Panc1 (cell line): ENCODE results near the gene HCN4. TPM values are rescaled to one million over a fixed set of nuclear protein-coding genes. Genes with fewer than 3 reads are reported as not detected.

ENCODE experiments used
- ATAC-seq: fragments of 200-7000 bp; cut with Tn5 transposase; 2 replicates; pipeline ENCODE4 v1.9.1; 2020; ENCODE audit warnings: mild to moderate bottlenecking, moderate library complexity
- BruUV-seq: library from RNA; stranded (reverse); fragments of 400-500 nt; replicated peaks from 2 replicates; lab custom pipeline; 2021; lab: Mats Ljungman, UMichigan
- CTCF ChIA-PET: fragments of 300-600 bp; sonication (Branson Sonifier 250); formaldehyde crosslinking; loops from one replicate; lab custom pipeline; 2022; ENCODE audit warnings: antibody characterized with exemption; lab: Charles Lee
- POLR2A ChIA-PET: fragments of 300-600 bp; sonication (Branson Sonifier 250); formaldehyde crosslinking; loops from one replicate; lab custom pipeline; 2022; ENCODE audit warnings: antibody characterized with exemption; lab: Charles Lee
- DNase-seq: peaks from one replicate; pipeline ENCODE4 v3.0.0-alpha.2; 2010; ENCODE audit warnings: low read depth, low spot score
- H3K27ac ChIP-seq: 2 replicates; pipeline ENCODE4 v1.5.1; 2011; ENCODE audit warnings: mild to moderate bottlenecking, low read length, inconsistent platforms
- H3K27me3 ChIP-seq: fragments of 200-500 bp; sonication (Bioruptor generic); 2 replicates; pipeline ENCODE4 v1.6.0; 2014; ENCODE audit warnings: low read length, inconsistent platforms; ENCODE audit not compliant: control insufficient read depth, insufficient read depth
- H3K36me3 ChIP-seq: fragments of 200-500 bp; sonication (Bioruptor generic); 2 replicates; pipeline ENCODE4 v1.5.1; 2014; ENCODE audit warnings: inconsistent platforms, mild to moderate bottlenecking, low read length, moderate library complexity; ENCODE audit not compliant: control insufficient read depth, insufficient read depth
- H3K4me1 ChIP-seq: 2 replicates; pipeline ENCODE4 v1.5.1; 2011; ENCODE audit warnings: inconsistent platforms, mild to moderate bottlenecking, low read length, moderate library complexity; ENCODE audit not compliant: control insufficient read depth, insufficient read depth
- H3K4me3 ChIP-seq, 2 experiments: 2 replicates each; pipeline ENCODE4 v1.5.1; 2011 to 2012; ENCODE audit warnings: low read depth in 2 of 2, low read length in 2 of 2, mild to moderate bottlenecking in 2 of 2, inconsistent platforms in 1 of 2, moderate library complexity in 1 of 2
- H3K9me3 ChIP-seq: fragments of 200-500 bp; sonication (Bioruptor generic); 2 replicates; pipeline ENCODE4 v1.5.1; 2014; ENCODE audit warnings: low read depth, mild to moderate bottlenecking, inconsistent platforms, low read length, moderate library complexity; ENCODE audit not compliant: control insufficient read depth, insufficient read depth
- CTCF ChIP-seq: fragments of 450-650 bp; IDR thresholded peaks from 2 replicates; pipeline ENCODE4 v1.5.1; 2017; ENCODE audit warnings: mild to moderate bottlenecking
- POLR2AphosphoS5 ChIP-seq: IDR thresholded peaks from 2 replicates; pipeline ENCODE4 v1.6.1; 2012; ENCODE audit warnings: mild to moderate bottlenecking, low read depth, low read length, moderate library complexity
- REST ChIP-seq, 2 experiments: IDR thresholded peaks; 2 replicates each; pipeline ENCODE4 v1.6.1; 2011 to 2012; ENCODE audit warnings: low read depth in 2 of 2, control low read depth in 1 of 2, low read length in 1 of 2, mild to moderate bottlenecking in 1 of 2, moderate library complexity in 1 of 2; ENCODE audit not compliant: insufficient read depth in 1 of 2
- SIN3A ChIP-seq: IDR thresholded peaks from 2 replicates; pipeline ENCODE4 v1.6.1; 2012; ENCODE audit warnings: low read depth, mild to moderate bottlenecking, low read length, moderate library complexity, borderline replicate concordance; ENCODE audit not compliant: insufficient read depth
- TCF7L2 ChIP-seq: IDR thresholded peaks from 2 replicates; pipeline ENCODE4 v1.6.1; 2011; ENCODE audit warnings: mild to moderate bottlenecking, low read depth, low read length, inconsistent platforms
- in situ Hi-C: cut with HindIII; loops from 2 replicates; pipeline ENCODE4 v1.10.0; 2016; ENCODE audit warnings: low sequenced_read_pairs, low pct_unique_long_range_greater_than_20kb
- intact Hi-C: fragments of 100-400 bp; cut with micrococcal nuclease; formaldehyde crosslinking; loops from one replicate; pipeline ENCODE4 v1.10.0; 2022; ENCODE audit not compliant: unreplicated experiment
- total RNA-seq: library from RNA; stranded (reverse); gene quantifications from one replicate; pipeline ENCODE4 v1.2.1, GENCODE V29; 2021; ENCODE audit not compliant: unreplicated experiment

Gene HCN4
- total RNA-seq, 1 experiment from 2014 or later: 0.15 TPM

- BruUV-seq: no TSS peak
- H3K4me1 ChIP-seq: no peaks in the 10 kb centered on the region
- H3K4me3 ChIP-seq: no peak overlapping the region
- no peaks in the 10 kb centered on the region for H3K36me3 ChIP-seq
- H3K27me3 ChIP-seq: peaks cover 5% of the 10 kb centered on the region; the same call in 1 of the 2 replicates
- H3K9me3 ChIP-seq: no peaks in the 10 kb centered on the region
- ChIA-PET CTCF (no interaction called here), POLR2A (no interaction called here)
- in situ Hi-C loops (no loop called here), intact Hi-C loops (no loop called here)
- DNase-seq (no peak), ATAC-seq (no peak)
- no peak overlapping the region for H3K27ac ChIP-seq
- TF ChIP-seq REST (IDR thresholded peaks at IDR 0.05; ENCODE audit: insufficient read depth in 1 of 2, low read depth in 2 of 2, low read length in 1 of 2) (no peak), TCF7L2 (no peak), CTCF (no peak), POLR2AphosphoS5 (no peak), SIN3A (no peak)
These were observed 19.6 kb downstream of the HCN4 start for GRCh38 chr15:73349191-73349590.

GRCh38 chr15:73346735-73347312, 21.9 kb downstream of the HCN4 start:
- H3K36me3 ChIP-seq: no peaks in the 10 kb centered on the region
- DNase-seq (no peak), ATAC-seq (0 out of 2 replicates have a peak, but pooled peaks have one; percentile 54)
- H3K4me3 ChIP-seq: no peak overlapping the region
- BruUV-seq: no TSS peak
- no peak overlapping the region for H3K27ac ChIP-seq
- intact Hi-C loops: no loop called here
- no peaks in the 10 kb centered on the region for H3K9me3 ChIP-seq
- in situ Hi-C loops: no loop called here
- CTCF ChIA-PET: no interaction called here
- no peaks in the 10 kb centered on the region for H3K4me1 ChIP-seq
- peaks cover 5% of the 10 kb centered on the region; the same call in 1 of the 2 replicates for H3K27me3 ChIP-seq
- POLR2A ChIA-PET: no interaction called here
- TF ChIP-seq CTCF (no peak), TCF7L2 (no peak), SIN3A (no peak), REST (IDR thresholded peaks at IDR 0.05; ENCODE audit: insufficient read depth in 1 of 2, low read depth in 2 of 2, low read length in 1 of 2) (peak; percentile 96 to 98)
